Neural cell (in vitro differentiated cells): ENCODE results near the gene CHEK1.
"Not testable (repeated sequence)": the region's sequence is repeated elsewhere in the genome, so short reads cannot be mapped to it uniquely, and the experiment has no call there.

ENCODE experiments used
- EP300 ChIP-seq: fragments of 450-650 bp; conservative IDR thresholded peaks from 2 replicates; pipeline ENCODE4 v1.6.1; 2014; ENCODE audit warnings: antibody characterized with exemption, mild to moderate bottlenecking, moderate library complexity; ENCODE audit not compliant: poor library complexity, severe bottlenecking
- MXI1 ChIP-seq: fragments of 450-650 bp; conservative IDR thresholded peaks from 2 replicates; pipeline ENCODE4 v1.6.1; 2014; ENCODE audit warnings: antibody characterized with exemption, mild to moderate bottlenecking; ENCODE audit not compliant: poor library complexity, severe bottlenecking
- TAF1 ChIP-seq: IDR thresholded peaks from 2 replicates; pipeline ENCODE4 v1.6.1; 2012; ENCODE audit warnings: low read depth
- TF ChIP-seq, protein P1 (sequence below): fragments of 450-650 bp; IDR thresholded peaks from 2 replicates; pipeline ENCODE4 v1.5.1; 2014; ENCODE audit warnings: antibody characterized with exemption, mild to moderate bottlenecking, moderate library complexity; ENCODE audit not compliant: poor library complexity, severe bottlenecking
- TF ChIP-seq, protein P2 (sequence below): IDR thresholded peaks from 2 replicates; pipeline ENCODE4 v1.6.1; 2012; ENCODE audit warnings: borderline replicate concordance

DNA sequence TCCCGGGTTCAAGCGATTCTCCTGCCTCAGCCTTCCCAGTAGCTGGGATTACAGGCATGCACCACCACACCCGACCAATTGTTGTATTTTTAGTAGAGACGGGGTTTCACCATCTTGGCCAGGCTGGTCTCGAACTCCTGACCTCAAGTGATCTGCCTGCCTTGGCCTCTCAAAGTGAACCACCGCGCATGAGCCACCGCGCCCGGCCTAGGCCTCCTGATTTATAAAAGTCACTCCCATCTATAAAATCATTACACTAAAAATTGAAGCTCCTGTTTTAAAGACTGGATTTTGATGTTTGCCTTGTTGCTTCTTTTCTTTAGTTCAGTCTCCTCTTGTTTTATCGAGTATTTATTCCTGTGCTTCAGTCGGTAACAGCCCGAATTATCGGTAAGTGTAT lies 47.8 kb upstream of the CHEK1 start:
- TF ChIP-seq, protein P1, sequence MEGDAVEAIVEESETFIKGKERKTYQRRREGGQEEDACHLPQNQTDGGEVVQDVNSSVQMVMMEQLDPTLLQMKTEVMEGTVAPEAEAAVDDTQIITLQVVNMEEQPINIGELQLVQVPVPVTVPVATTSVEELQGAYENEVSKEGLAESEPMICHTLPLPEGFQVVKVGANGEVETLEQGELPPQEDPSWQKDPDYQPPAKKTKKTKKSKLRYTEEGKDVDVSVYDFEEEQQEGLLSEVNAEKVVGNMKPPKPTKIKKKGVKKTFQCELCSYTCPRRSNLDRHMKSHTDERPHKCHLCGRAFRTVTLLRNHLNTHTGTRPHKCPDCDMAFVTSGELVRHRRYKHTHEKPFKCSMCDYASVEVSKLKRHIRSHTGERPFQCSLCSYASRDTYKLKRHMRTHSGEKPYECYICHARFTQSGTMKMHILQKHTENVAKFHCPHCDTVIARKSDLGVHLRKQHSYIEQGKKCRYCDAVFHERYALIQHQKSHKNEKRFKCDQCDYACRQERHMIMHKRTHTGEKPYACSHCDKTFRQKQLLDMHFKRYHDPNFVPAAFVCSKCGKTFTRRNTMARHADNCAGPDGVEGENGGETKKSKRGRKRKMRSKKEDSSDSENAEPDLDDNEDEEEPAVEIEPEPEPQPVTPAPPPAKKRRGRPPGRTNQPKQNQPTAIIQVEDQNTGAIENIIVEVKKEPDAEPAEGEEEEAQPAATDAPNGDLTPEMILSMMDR: not testable (repeated sequence)
- TF ChIP-seq EP300, TAF1, MXI1: not testable (repeated sequence)
- TF ChIP-seq, protein P2, sequence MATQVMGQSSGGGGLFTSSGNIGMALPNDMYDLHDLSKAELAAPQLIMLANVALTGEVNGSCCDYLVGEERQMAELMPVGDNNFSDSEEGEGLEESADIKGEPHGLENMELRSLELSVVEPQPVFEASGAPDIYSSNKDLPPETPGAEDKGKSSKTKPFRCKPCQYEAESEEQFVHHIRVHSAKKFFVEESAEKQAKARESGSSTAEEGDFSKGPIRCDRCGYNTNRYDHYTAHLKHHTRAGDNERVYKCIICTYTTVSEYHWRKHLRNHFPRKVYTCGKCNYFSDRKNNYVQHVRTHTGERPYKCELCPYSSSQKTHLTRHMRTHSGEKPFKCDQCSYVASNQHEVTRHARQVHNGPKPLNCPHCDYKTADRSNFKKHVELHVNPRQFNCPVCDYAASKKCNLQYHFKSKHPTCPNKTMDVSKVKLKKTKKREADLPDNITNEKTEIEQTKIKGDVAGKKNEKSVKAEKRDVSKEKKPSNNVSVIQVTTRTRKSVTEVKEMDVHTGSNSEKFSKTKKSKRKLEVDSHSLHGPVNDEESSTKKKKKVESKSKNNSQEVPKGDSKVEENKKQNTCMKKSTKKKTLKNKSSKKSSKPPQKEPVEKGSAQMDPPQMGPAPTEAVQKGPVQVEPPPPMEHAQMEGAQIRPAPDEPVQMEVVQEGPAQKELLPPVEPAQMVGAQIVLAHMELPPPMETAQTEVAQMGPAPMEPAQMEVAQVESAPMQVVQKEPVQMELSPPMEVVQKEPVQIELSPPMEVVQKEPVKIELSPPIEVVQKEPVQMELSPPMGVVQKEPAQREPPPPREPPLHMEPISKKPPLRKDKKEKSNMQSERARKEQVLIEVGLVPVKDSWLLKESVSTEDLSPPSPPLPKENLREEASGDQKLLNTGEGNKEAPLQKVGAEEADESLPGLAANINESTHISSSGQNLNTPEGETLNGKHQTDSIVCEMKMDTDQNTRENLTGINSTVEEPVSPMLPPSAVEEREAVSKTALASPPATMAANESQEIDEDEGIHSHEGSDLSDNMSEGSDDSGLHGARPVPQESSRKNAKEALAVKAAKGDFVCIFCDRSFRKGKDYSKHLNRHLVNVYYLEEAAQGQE: not testable (repeated sequence)
